NCI-H345 (cell line): ENCODE data around the gene SPPL2B.

ENCODE experiments used
- DNase-seq: peaks from one replicate; lab custom pipeline; 2025; lab: John Stamatoyannopoulos, UW

Gene SPPL2B

GRCh38 chr19:2355168-2356035 is 26.9 kb downstream of the SPPL2B start:
- DNase-seq, result no peak

GRCh38 chr19:2356036-2356646 is 27.7 kb downstream of the SPPL2B start:
- DNase-seq, result no peak

- DNase-seq, result no peak
These were observed 29.1 kb downstream of the SPPL2B start for GRCh38 chr19:2357279-2358206.

GRCh38 chr19:2358548-2359173 is 30.2 kb downstream of the SPPL2B start:
- DNase-seq, result no peak

- DNase-seq, result no peak
These were observed 31.7 kb downstream of the SPPL2B start, which contains the start of gene TMPRSS9 for GRCh38 chr19:2359992-2360685. TSS of gene TMPRSS9 (plus strand) at chr19:2360265. CDS start at chr19:2389786, 29,521 bp downstream.

GRCh38 chr19:2360833-2361232 is 32.3 kb downstream of the SPPL2B start:
- no peak for DNase-seq

- peak; percentile 53 for DNase-seq
These were observed 33.0 kb downstream of the SPPL2B start for GRCh38 chr19:2361246-2362045.

GRCh38 chr19:2362046-2362969 is 33.8 kb downstream of the SPPL2B start:
- DNase-seq, result no peak

GRCh38 chr19:2362970-2363300 is 34.5 kb downstream of the SPPL2B start:
- DNase-seq, result no peak

GRCh38 chr19:2363419-2363818 is 34.9 kb downstream of the SPPL2B start:
- DNase-seq, result no peak

GRCh38 chr19:2365201-2365970 is 36.9 kb downstream of the SPPL2B start:
- DNase-seq, result no peak

GRCh38 chr19:2371656-2372055 is 43.2 kb downstream of the SPPL2B start:
- no peak for DNase-seq

GRCh38 chr19:2372076-2372612 is 43.7 kb downstream of the SPPL2B start:
- no peak for DNase-seq

- no peak for DNase-seq
These were observed 46.3 kb downstream of the SPPL2B start for GRCh38 chr19:2374808-2375207.

- DNase-seq, result no peak
These were observed 47.1 kb downstream of the SPPL2B start for GRCh38 chr19:2375353-2376121.

- no peak for DNase-seq
These were observed 48.5 kb downstream of the SPPL2B start for GRCh38 chr19:2376784-2377519.

GRCh38 chr19:2380567-2380966 is 52.1 kb downstream of the SPPL2B start:
- no peak for DNase-seq
